Measurements from ENCODE around the gene CCDC88C. TPM values are rescaled to one million over a fixed set of nuclear protein-coding genes. Genes with fewer than 3 reads are reported as not detected.

Gene CCDC88C
- total RNA-seq, 2 experiments from 2014 or later, result 73.0 to 74.7 TPM

- Mint-ChIP-seq H3K27me3 (no peaks in the 10 kb centered on the region), H3K4me3 (peak overlapping the region; percentile 51), H3K27ac (peak overlapping the region; percentile 88), H3K4me1 (ENCODE audit: low read depth) (peaks cover 49% of the 10 kb centered on the region), H3K36me3 (peaks cover 72% of the 10 kb centered on the region), H3K9me3 (no peaks in the 10 kb centered on the region)
- DNase-seq, result peak; percentile 75
- intact Hi-C loops (cut with micrococcal nuclease), result no loop called here
- ChIA-PET CTCF (interaction anchor here (1.2 to 1.6 kb wide), 3 partner anchors 20 to 107 kb away, joined by 3 to 6 read pairs (median 3); partner anchors contain the start of gene CCDC88C), POLR2A (interaction anchor here (0.7 to 0.8 kb wide), 2 partner anchors 64 to 84 kb away, joined by 3 to 4 read pairs; no protein-coding TSS in a partner anchor)
Observed at GRCh38 chr14:91310606-91311283, 106.9 kb downstream of the CCDC88C start.

- no peak overlapping the region for H3K4me3 Mint-ChIP-seq
- peaks cover 75% of the 10 kb centered on the region for H3K36me3 Mint-ChIP-seq
- ChIA-PET POLR2A (interaction anchor here (0.6 kb wide), 1 partner anchor 83 kb away, joined by 3 read pairs; no protein-coding TSS in a partner anchor), CTCF (interaction anchor here (1.1 to 1.6 kb wide), 4 partner anchors 14 to 108 kb away, joined by 3 to 6 read pairs (median 4); partner anchors contain the start of gene CCDC88C)
- peaks cover 43% of the 10 kb centered on the region for H3K4me1 Mint-ChIP-seq (ENCODE audit: low read depth)
- peak overlapping the region; percentile 88 for H3K27ac Mint-ChIP-seq
- no peak for DNase-seq
- no peaks in the 10 kb centered on the region for H3K9me3 Mint-ChIP-seq
- no peaks in the 10 kb centered on the region for H3K27me3 Mint-ChIP-seq
- intact Hi-C loops (cut with micrococcal nuclease), result no loop called here
Observed at GRCh38 chr14:91309756-91310280, 107.8 kb downstream of the CCDC88C start.

DNA sequence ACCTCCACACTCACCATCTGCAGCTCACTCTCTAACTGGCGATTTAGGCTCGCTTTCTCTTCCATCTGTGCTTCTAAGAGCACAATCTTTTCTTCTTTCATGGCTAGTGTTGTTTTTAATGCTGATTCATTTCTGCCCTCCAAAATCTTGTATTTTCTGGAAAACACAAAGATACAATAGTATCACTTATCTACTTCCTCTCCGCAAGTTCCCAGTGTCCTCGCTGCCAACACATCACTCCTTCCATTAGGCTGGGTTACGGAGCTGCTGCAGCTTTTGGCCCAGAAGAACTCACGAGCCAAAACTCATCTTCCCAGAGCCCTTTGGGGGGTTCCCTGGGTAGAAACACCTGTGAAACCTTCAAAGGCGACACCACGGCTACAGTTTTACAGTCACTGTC, 109.3 kb downstream of the CCDC88C start:
- CTCF ChIA-PET, result no interaction called here
- no peak overlapping the region for H3K4me3 Mint-ChIP-seq
- intact Hi-C loops (cut with micrococcal nuclease), result no loop called here
- H3K27me3 Mint-ChIP-seq, result no peaks in the 10 kb centered on the region
- peaks cover 67% of the 10 kb centered on the region for H3K36me3 Mint-ChIP-seq
- peaks cover 32% of the 10 kb centered on the region for H3K4me1 Mint-ChIP-seq (ENCODE audit: low read depth)
- no peaks in the 10 kb centered on the region for H3K9me3 Mint-ChIP-seq
- DNase-seq, result no peak
- POLR2A ChIA-PET, result no interaction called here
- peak overlapping the region; percentile 15 for H3K27ac Mint-ChIP-seq

DNA sequence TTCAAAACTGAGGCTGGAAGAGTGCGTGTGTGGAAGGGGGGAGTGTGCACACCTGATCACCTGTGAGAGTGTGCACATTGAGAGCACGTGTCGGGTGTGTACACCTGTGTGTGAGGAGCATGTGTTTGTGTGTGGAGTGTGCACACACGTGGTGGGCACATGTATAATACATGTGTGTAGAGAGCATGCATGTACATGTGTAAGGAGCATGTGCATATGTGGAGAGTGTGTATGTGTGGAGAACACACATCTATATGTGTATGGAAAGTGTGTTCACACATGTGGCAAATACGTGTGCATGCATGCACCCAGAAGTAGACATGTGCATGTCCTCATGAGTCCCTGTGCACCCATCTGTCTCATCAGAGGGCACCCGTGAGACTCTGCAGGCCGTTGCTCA, 110.0 kb downstream of the CCDC88C start:
- Mint-ChIP-seq H3K27ac (peak overlapping the region; percentile 42), H3K4me3 (no peak overlapping the region), H3K27me3 (no peaks in the 10 kb centered on the region), H3K4me1 (ENCODE audit: low read depth) (peaks cover 32% of the 10 kb centered on the region), H3K9me3 (no peaks in the 10 kb centered on the region), H3K36me3 (peaks cover 62% of the 10 kb centered on the region)
- no peak for DNase-seq
- CTCF ChIA-PET, result no interaction called here
- intact Hi-C loops (cut with micrococcal nuclease), result no loop called here
- POLR2A ChIA-PET, result no interaction called here

GRCh38 chr14:91307046-91307445, 110.6 kb downstream of the CCDC88C start:
- H3K36me3 Mint-ChIP-seq, result peaks cover 66% of the 10 kb centered on the region
- intact Hi-C loops (cut with micrococcal nuclease), result no loop called here
- H3K9me3 Mint-ChIP-seq, result no peaks in the 10 kb centered on the region
- CTCF ChIA-PET, result no interaction called here
- H3K4me1 Mint-ChIP-seq (ENCODE audit: low read depth), result peaks cover 37% of the 10 kb centered on the region
- POLR2A ChIA-PET, result no interaction called here
- H3K27ac Mint-ChIP-seq, result peak overlapping the region; percentile 42
- H3K27me3 Mint-ChIP-seq, result no peaks in the 10 kb centered on the region
- no peak overlapping the region for H3K4me3 Mint-ChIP-seq
- DNase-seq, result no peak

DNA sequence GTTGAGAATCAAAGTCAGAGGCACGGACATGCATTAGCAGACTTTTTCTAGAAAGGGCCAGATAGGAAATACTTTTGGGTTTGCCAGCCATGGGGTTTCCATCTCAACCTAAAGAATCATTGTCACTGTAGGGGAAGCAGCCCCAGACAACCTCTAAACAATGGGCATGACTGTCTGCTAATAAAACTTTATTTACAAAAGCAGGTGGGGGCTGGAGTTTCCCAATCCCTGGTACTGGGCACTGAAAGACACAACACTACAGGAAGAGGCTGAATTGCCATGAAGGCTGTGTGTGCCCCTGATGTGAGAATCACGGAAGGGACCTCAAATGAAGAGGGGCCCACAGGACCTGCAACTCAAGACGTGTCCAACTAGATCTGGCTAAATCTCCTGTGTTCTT, 111.1 kb downstream of the CCDC88C start:
- H3K4me3 Mint-ChIP-seq, result no peak overlapping the region
- intact Hi-C loops (cut with micrococcal nuclease), result no loop called here
- CTCF ChIA-PET, result interaction anchor here (1.6 kb wide), 1 partner anchor 11 kb away, joined by 4 read pairs; no protein-coding TSS in a partner anchor
- H3K27me3 Mint-ChIP-seq, result no peaks in the 10 kb centered on the region
- H3K36me3 Mint-ChIP-seq, result peaks cover 69% of the 10 kb centered on the region
- POLR2A ChIA-PET, result no interaction called here
- peaks cover 40% of the 10 kb centered on the region for H3K4me1 Mint-ChIP-seq (ENCODE audit: low read depth)
- H3K27ac Mint-ChIP-seq, result no peak overlapping the region
- H3K9me3 Mint-ChIP-seq, result no peaks in the 10 kb centered on the region
- no peak for DNase-seq

DNA sequence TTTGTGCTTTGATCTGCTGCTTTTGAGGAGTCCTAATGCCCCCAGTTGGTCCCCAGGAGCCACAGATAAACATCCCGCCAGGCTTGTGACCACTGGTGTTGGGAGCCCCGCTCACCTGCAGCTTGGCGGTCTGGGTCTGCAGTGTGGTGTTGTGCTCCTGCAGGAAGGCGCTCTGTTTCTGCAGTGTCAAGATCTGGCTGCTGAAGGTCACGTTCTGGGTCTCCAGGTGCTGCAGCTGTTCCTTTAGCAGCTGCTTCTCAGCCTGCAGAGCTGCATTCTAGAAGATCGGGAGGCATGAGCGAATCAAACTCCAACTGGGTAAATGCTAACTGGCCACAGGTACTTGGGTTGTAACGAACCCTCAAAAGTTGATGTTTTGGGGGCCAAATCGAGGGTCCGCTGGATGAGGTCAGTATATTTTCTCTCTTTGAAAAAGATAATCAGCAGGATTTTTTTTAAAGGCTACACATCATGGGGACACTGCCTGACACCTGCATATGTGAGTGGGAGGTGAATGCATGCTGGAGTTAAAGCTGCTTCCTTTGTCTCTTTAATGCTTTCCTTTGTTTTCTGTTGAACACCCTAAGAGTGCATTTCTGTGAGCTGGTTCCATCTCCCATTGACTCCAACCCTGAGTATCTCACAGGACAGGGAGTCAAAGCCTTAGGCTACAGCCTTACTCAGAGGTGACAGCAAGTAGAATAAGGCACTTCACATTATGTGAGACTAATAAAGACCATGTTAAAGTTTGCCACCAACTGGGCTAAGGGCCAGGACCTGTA, 111.8 kb downstream of the CCDC88C start:
- H3K27me3 Mint-ChIP-seq, result no peaks in the 10 kb centered on the region

DNA sequence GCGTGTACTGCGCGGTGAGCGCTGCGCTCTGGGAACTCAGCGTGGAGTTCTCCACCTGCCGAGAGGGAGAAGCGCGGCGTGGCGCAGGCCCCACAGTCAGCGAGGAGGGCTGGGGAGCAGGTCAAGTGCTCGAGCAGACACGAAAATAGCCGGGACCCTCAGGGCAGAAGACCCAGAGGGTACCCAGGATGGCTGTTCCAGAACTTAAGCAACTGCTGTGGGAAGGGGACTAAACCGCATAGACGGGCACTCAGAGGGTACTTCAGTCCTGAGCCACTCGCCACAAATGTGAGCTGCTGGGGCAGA, 113.7 kb downstream of the CCDC88C start:
- POLR2A ChIA-PET, result no interaction called here

More for the DNA sequence above, 111.8 kb downstream of the CCDC88C start:
- intact Hi-C loops (cut with micrococcal nuclease), result no loop called here
- ChIA-PET CTCF (interaction anchor here (1.6 kb wide), 1 partner anchor 12 kb away, joined by 4 read pairs; no protein-coding TSS in a partner anchor), POLR2A (no interaction called here)
- H3K4me3 Mint-ChIP-seq, result no peak overlapping the region
- peaks cover 70% of the 10 kb centered on the region for H3K36me3 Mint-ChIP-seq
- peak overlapping the region; percentile 9 for H3K27ac Mint-ChIP-seq
- no peaks in the 10 kb centered on the region for H3K9me3 Mint-ChIP-seq
- peaks cover 40% of the 10 kb centered on the region for H3K4me1 Mint-ChIP-seq (ENCODE audit: low read depth)
- DNase-seq, result no peak

DNA sequence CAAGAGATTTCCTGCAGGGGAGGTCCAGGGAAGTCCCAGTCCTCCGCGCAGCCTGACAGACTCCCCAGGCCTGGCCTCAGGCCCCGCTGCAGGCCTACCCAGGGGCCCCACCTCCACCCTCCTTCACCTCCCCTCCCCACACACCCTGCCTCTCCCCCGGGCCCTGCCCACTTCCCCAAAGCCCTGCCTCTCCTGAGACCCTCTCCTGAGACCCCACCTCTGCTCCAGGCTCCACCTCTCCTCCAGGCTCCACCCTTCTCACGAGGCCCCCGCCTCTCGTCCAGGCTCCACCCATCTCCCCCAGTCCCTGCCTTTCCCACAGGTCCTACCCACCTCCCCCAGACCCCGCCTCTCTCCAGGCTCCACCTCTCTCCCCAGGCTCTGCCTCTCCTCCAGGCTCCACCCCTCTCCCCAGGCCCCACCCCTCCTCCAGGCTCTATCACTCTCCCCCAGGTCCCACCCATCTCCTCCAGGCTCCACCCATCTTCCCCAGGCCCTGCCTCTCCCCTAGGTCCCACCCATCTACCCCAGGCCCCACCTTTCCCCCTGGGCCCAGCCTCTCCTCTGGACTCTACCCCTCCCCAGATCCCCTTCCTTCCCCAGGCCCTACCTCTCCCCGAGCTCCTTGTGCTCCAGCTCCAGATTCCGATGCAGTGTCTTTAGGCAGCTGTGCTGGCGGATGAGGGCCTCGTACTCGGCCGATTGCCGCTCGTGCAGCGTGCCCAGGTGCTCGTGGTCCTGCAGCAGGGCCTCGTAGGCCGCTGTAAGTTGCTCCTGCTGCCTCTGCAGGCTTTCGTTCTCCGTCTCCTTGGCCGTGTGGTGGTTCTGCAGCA, 114.3 kb downstream of the CCDC88C start:
- H3K9me3 Mint-ChIP-seq, result no peaks in the 10 kb centered on the region
- no peaks in the 10 kb centered on the region for H3K27me3 Mint-ChIP-seq
- peak; percentile 94 for DNase-seq
- H3K4me1 Mint-ChIP-seq (ENCODE audit: low read depth), result peaks cover 56% of the 10 kb centered on the region
- H3K27ac Mint-ChIP-seq, result peak overlapping the region; percentile 95
- CTCF ChIA-PET, result interaction anchor here (0.9 to 1.0 kb wide), 3 partner anchors 14 to 126 kb away, joined by 3 to 5 read pairs (median 3); no protein-coding TSS in a partner anchor
- H3K4me3 Mint-ChIP-seq, result peak overlapping the region; percentile 54
- POLR2A ChIA-PET, result interaction anchor here (0.6 to 1.7 kb wide), 5 partner anchors 12 to 114 kb away, joined by 3 to 7 read pairs (median 5); partner anchors contain the start of gene CCDC88C
- H3K36me3 Mint-ChIP-seq, result peaks cover 77% of the 10 kb centered on the region
- intact Hi-C loops (cut with micrococcal nuclease), result loop anchor here (1.0 kb wide), 1 partner anchor 333 kb away; no protein-coding TSS in a partner anchor

More for the DNA sequence above, 113.7 kb downstream of the CCDC88C start:
- H3K4me1 Mint-ChIP-seq (ENCODE audit: low read depth), result peaks cover 53% of the 10 kb centered on the region
- intact Hi-C loops (cut with micrococcal nuclease), result loop anchor here (1.0 kb wide), 1 partner anchor 334 kb away; no protein-coding TSS in a partner anchor
- H3K27me3 Mint-ChIP-seq, result no peaks in the 10 kb centered on the region
- DNase-seq, result no peak
- H3K9me3 Mint-ChIP-seq, result no peaks in the 10 kb centered on the region
- CTCF ChIA-PET, result no interaction called here
- H3K36me3 Mint-ChIP-seq, result peaks cover 76% of the 10 kb centered on the region
- H3K27ac Mint-ChIP-seq, result peak overlapping the region; percentile 95
- H3K4me3 Mint-ChIP-seq, result no peak overlapping the region

DNA sequence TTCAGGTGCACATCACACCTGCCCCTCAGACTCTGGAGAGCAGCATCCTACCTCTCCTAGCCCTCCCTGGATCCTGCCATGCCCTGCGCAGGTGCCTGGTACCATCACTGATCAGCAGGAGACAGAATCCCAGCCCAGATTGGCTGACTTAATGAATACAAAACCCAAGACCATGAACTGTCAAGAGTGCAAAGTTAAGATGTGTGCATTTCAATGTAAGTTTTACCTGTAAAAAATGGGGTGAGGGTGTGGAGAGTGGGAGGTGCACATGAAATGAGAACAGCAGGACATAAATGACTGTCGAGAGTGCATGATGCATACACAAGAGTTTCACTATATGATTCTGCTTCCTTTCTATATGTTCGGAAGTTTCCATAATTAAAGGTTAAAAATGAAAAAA, 115.2 kb downstream of the CCDC88C start:
- DNase-seq, result peak; percentile 69
- POLR2A ChIA-PET, result interaction anchor here (0.6 to 1.7 kb wide), 5 partner anchors 13 to 115 kb away, joined by 3 to 7 read pairs (median 5); partner anchors contain the start of gene CCDC88C
- intact Hi-C loops (cut with micrococcal nuclease), result loop anchor here (1.0 kb wide), 6 partner anchors 14 to 242 kb away; partner anchors contain the start of gene RPS6KA5
- Mint-ChIP-seq H3K27me3 (no peaks in the 10 kb centered on the region), H3K9me3 (no peaks in the 10 kb centered on the region), H3K4me1 (ENCODE audit: low read depth) (peaks cover 55% of the 10 kb centered on the region), H3K4me3 (peak overlapping the region; percentile 54), H3K36me3 (peaks cover 76% of the 10 kb centered on the region), H3K27ac (peak overlapping the region; percentile 95)
- CTCF ChIA-PET, result interaction anchor here (0.6 to 1.0 kb wide), 3 partner anchors 15 to 267 kb away, joined by 3 to 5 read pairs (median 3); no protein-coding TSS in a partner anchor

GRCh38 chr14:91300957-91301356, 116.7 kb downstream of the CCDC88C start:
- Mint-ChIP-seq H3K27ac (peak overlapping the region; percentile 95), H3K4me1 (ENCODE audit: low read depth) (peaks cover 55% of the 10 kb centered on the region), H3K4me3 (no peak overlapping the region), H3K9me3 (no peaks in the 10 kb centered on the region), H3K36me3 (peaks cover 75% of the 10 kb centered on the region), H3K27me3 (no peaks in the 10 kb centered on the region)
- CTCF ChIA-PET, result no interaction called here
- intact Hi-C loops (cut with micrococcal nuclease), result no loop called here
- DNase-seq, result no peak
- POLR2A ChIA-PET, result no interaction called here

Data from activated CD4-positive, alpha-beta memory T cell treated with anti-CD3 and anti-CD28 coated beads for 36 hours (primary cell).